ENCODE measurements around the gene DPM2. TPM values are rescaled to one million over a fixed set of nuclear protein-coding genes. Genes with fewer than 3 reads are reported as not detected.

Gene DPM2
- total RNA-seq, 1 experiment from 2014 or later, result 56.1 TPM

- TF ChIP-seq PRRX2 (CRISPR knock-in tag; IDR thresholded peaks at IDR 0.05), result no peak
These were observed 40.4 kb upstream of the DPM2 start (continued) for GRCh38 chr9:127977884-127978647.

GRCh38 chr9:127977009-127977883 is 39.6 kb upstream of the DPM2 start:
- POLR2A ChIA-PET, result interaction anchor here (0.7 to 1.8 kb wide), 3 partner anchors 17 to 58 kb away, joined by 3 to 6 read pairs (median 3); no protein-coding TSS in a partner anchor
- no peaks in the 10 kb centered on the region for H3K36me3 Mint-ChIP-seq

DNA sequence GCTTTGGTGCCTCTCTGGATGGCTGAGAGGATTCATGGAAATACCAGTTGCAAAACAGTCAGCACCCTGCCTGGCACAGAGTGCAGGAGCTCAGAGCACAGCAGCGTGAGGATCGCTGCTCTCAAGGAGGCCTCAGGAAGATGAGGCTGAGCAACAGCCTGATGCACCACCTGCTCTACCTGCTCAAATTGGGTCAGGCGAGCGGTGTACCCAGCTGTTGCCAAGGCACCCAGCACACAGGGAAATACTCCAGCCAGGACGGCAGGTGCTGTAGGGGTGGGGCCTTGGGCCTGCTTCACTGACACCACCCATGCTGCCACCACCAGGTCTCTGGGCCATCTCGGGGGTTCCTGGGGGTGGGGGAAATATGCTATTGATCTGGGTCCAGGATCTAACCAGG is 38.8 kb upstream of the DPM2 start:
- H3K36me3 Mint-ChIP-seq, result no peaks in the 10 kb centered on the region
- peaks cover 66% of the 10 kb centered on the region for H3K4me1 Mint-ChIP-seq
- no peak overlapping the region for H3K4me3 Mint-ChIP-seq
- H3K27me3 Mint-ChIP-seq (ENCODE audit: low read depth), result no peaks in the 10 kb centered on the region
- TF ChIP-seq ZNF416 (CRISPR knock-in tag; IDR thresholded peaks at IDR 0.05), result no peak
- POLR2A ChIA-PET, result interaction anchor here (0.8 kb wide), 1 partner anchor 58 kb away, joined by 3 read pairs; no protein-coding TSS in a partner anchor
- ATAC-seq (no peak), DNase-seq (ENCODE audit: low spot score) (no peak)
- CTCF ChIA-PET, result interaction anchor here (0.7 to 14.8 kb wide), 5 partner anchors 16 to 59 kb away, joined by 3 to 156 read pairs (median 4); no protein-coding TSS in a partner anchor
- H3K27ac Mint-ChIP-seq, result peak overlapping the region; percentile 83
- H3K9me3 Mint-ChIP-seq, result no peaks in the 10 kb centered on the region

More at GRCh38 chr9:127977009-127977883, 39.6 kb upstream of the DPM2 start:
- H3K27ac Mint-ChIP-seq, result peak overlapping the region; percentile 70; the same call in 1 of the 2 replicates
- H3K4me1 Mint-ChIP-seq, result peaks cover 63% of the 10 kb centered on the region
- no peaks in the 10 kb centered on the region for H3K27me3 Mint-ChIP-seq (ENCODE audit: low read depth)
- peak overlapping the region; percentile 95 for H3K4me3 Mint-ChIP-seq
- TF ChIP-seq, protein P1, sequence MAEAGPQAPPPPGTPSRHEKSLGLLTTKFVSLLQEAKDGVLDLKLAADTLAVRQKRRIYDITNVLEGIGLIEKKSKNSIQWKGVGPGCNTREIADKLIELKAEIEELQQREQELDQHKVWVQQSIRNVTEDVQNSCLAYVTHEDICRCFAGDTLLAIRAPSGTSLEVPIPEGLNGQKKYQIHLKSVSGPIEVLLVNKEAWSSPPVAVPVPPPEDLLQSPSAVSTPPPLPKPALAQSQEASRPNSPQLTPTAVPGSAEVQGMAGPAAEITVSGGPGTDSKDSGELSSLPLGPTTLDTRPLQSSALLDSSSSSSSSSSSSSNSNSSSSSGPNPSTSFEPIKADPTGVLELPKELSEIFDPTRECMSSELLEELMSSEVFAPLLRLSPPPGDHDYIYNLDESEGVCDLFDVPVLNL (CRISPR knock-in tag; IDR thresholded peaks at IDR 0.05; ENCODE audit: borderline replicate concordance, low read depth), result no peak
- TF ChIP-seq ZNF317 (CRISPR knock-in tag; IDR thresholded peaks at IDR 0.05; ENCODE audit: borderline replicate concordance, low read depth), result 0 out of 2 replicates have a peak, but pooled peaks have one; percentile 65
- no peaks in the 10 kb centered on the region for H3K9me3 Mint-ChIP-seq
- no peak for DNase-seq (ENCODE audit: low spot score)
- CTCF ChIA-PET, result interaction anchor here (0.7 to 14.8 kb wide), 12 partner anchors 15 to 151 kb away, joined by 3 to 156 read pairs (median 4); partner anchors contain the start of gene NAIF1
- ATAC-seq, result no peak

DNA sequence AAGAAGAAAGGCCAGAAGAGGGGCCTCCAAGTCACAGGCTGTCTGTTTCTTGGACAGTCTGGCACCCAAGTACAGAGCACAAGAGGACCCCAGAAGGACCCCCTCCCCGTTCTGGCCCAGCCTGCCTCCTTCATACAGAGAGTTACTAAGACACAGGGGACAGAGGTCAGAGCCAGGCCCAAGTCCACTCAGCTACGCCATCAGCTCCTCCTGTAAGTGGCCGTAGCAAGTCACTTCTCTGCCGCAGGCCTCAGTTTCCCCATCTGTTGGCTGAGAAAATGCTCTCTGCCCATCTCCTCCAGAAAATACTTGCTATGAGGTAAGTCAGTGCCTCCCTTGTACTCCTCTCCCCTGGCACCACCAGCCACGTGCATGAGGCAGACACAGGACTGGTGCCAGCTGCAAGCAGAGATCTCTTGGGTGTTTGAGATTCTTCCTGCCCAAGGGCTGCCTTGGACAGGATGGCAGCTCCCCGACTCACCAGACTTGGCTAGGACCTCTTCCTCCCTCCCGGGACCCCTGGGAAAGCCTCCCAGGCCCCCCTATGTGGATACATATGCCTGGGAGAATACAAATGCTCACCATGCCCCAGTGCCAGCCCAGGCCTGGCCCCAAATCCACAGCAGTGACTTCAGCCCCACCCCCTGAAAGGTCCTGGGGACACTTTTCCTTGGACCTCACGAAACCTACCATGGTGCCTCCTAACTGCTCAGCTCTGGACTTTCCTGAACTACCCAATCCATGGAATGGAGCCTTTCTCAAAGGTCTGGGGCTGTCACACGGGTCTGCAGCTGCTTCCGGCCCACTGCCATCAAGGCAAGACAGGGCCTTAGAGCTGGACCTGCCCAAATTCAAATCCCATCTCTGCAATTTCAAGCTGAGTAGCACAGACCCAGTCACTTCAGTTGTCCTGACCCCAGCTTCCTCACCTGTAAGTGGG is 38.0 kb upstream of the DPM2 start:
- no peaks in the 10 kb centered on the region for H3K9me3 Mint-ChIP-seq
- peak overlapping the region; percentile 83 for H3K27ac Mint-ChIP-seq
- peaks cover 70% of the 10 kb centered on the region for H3K4me1 Mint-ChIP-seq
- POLR2A ChIA-PET, result no interaction called here
- no peaks in the 10 kb centered on the region for H3K27me3 Mint-ChIP-seq (ENCODE audit: low read depth)
- H3K36me3 Mint-ChIP-seq, result no peaks in the 10 kb centered on the region
- CTCF ChIA-PET, result interaction anchor here (0.5 to 14.8 kb wide), 7 partner anchors 15 to 149 kb away, joined by 3 to 156 read pairs (median 4); no protein-coding TSS in a partner anchor
- H3K4me3 Mint-ChIP-seq, result no peak overlapping the region
- DNase-seq (ENCODE audit: low spot score) (no peak), ATAC-seq (no peak)
- no peak for TF ChIP-seq SOX15 (CRISPR knock-in tag; IDR thresholded peaks at IDR 0.05)
- no peak for TF ChIP-seq ZNF232 (CRISPR knock-in tag; IDR thresholded peaks at IDR 0.05)
- no peak for TF ChIP-seq FOXP1 (CRISPR knock-in tag; IDR thresholded peaks at IDR 0.05; ENCODE audit: borderline replicate concordance)
- no peak for TF ChIP-seq NR3C1 (CRISPR knock-in tag; conservative IDR thresholded peaks at IDR 0.05; ENCODE audit: low read depth)
- no peak for TF ChIP-seq NR1H2 (CRISPR knock-in tag; IDR thresholded peaks at IDR 0.05)
- TF ChIP-seq USF1 (CRISPR knock-in tag; IDR thresholded peaks at IDR 0.05), result no peak
- TF ChIP-seq GABPB1 (CRISPR knock-in tag; IDR thresholded peaks at IDR 0.05), result no peak
- no peak for TF ChIP-seq MLX (CRISPR knock-in tag; IDR thresholded peaks at IDR 0.05)
